ENCODE data around the gene RBM20.
"Not testable (repeated sequence)": the region's sequence is repeated elsewhere in the genome, so short reads cannot be mapped to it uniquely, and the experiment has no call there.

RBM20 gene

DNA sequence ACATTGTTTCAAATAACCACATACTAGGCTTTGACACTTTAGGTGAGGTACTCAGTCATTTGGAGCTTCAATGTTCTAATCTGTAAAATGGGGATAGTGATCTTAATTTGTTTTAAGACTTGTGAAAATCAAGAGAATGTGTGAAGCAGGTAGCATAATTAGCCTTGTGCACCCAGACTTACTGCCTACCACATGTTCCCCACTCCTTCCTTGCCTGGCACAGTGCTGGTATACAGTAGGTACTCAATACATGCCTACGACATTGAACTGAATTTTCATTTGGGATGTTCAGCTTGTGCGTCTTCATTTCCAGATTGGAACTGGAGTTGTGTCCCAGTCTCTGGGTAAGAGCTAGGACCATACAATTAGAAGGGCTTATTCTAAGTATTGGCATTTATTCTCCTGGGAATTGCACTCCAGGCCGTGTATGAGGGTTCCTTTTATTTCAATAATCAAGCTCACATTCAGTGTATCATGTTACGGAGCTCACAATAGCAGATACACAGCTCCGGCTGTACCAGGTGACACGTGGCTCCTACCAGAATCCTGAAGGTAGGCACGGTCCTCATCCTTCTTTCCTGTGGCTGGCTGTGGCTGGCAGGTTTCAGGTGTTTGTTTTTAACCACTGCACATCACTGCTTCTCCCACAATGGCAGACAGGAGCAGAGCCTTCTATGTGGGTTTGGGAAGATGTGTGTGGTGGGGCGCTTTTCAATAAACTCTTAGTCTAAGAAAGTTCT, 118.1 kb downstream of the RBM20 start:
- peaks cover 3% of the 10 kb centered on the region for H3K27me3 Mint-ChIP-seq (ENCODE audit: low read depth)
- TF ChIP-seq, protein P1, sequence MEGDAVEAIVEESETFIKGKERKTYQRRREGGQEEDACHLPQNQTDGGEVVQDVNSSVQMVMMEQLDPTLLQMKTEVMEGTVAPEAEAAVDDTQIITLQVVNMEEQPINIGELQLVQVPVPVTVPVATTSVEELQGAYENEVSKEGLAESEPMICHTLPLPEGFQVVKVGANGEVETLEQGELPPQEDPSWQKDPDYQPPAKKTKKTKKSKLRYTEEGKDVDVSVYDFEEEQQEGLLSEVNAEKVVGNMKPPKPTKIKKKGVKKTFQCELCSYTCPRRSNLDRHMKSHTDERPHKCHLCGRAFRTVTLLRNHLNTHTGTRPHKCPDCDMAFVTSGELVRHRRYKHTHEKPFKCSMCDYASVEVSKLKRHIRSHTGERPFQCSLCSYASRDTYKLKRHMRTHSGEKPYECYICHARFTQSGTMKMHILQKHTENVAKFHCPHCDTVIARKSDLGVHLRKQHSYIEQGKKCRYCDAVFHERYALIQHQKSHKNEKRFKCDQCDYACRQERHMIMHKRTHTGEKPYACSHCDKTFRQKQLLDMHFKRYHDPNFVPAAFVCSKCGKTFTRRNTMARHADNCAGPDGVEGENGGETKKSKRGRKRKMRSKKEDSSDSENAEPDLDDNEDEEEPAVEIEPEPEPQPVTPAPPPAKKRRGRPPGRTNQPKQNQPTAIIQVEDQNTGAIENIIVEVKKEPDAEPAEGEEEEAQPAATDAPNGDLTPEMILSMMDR (IDR thresholded peaks at IDR 0.05; ENCODE audit: unreplicated experiment in 3 of 3), result no peak

DNA sequence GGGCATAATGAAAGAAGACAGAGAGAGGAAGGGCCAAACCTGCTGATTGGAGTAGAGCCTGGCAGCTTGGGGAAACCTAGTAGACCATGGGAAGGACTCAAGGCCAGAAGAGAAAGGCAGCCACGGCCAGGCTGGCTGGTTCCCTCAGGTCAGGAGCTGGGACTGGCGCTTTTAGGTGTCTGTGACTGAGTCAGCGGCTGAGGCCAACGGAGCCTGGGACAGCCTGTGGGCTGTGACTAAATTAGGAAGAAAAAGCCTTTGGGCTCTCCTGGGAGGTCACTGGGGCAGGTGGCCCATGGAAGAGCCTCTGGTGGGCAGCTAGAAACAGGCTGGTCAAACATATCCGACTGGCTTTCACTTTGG, 118.7 kb downstream of the RBM20 start:
- Mint-ChIP-seq H3K27ac (no peak overlapping the region), H3K4me1 (peaks cover 41% of the 10 kb centered on the region), H3K4me3 (no peak overlapping the region), H3K9me3 (no peaks in the 10 kb centered on the region), H3K36me3 (ENCODE audit: low read depth) (no peaks in the 10 kb centered on the region), H3K27me3 (ENCODE audit: low read depth) (peaks cover 3% of the 10 kb centered on the region)
- TF ChIP-seq, protein P1 (IDR thresholded peaks at IDR 0.05; ENCODE audit: unreplicated experiment in 3 of 3), result no peak

More for the DNA sequence above, 118.1 kb downstream of the RBM20 start:
- H3K27ac Mint-ChIP-seq, result no peak overlapping the region
- H3K9me3 Mint-ChIP-seq, result no peaks in the 10 kb centered on the region
- H3K4me1 Mint-ChIP-seq, result peaks cover 42% of the 10 kb centered on the region
- no peaks in the 10 kb centered on the region for H3K36me3 Mint-ChIP-seq (ENCODE audit: low read depth)
- no peak overlapping the region for H3K4me3 Mint-ChIP-seq

DNA sequence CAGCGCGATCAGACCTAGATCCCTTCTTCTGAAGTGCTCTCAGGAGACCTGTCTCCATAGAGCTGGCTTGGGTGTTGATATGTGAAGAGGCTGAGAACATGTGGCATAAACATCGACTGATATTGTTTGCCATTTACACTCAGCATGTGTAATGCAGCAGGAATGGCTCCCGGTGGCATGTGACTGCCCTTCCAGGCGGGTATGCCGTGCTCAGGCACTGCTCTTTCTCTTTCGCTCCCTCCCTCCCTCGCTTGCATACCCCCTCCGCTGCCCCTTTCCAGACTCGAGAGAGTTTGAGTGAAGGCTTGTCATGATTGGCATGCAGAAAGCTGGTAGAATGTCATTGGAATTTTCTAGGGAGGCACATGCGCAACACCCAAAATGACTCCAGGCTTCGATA, 120.2 kb downstream of the RBM20 start:
- peaks cover 3% of the 10 kb centered on the region for H3K27me3 Mint-ChIP-seq (ENCODE audit: low read depth)
- H3K36me3 Mint-ChIP-seq (ENCODE audit: low read depth), result no peaks in the 10 kb centered on the region
- no peak overlapping the region for H3K4me3 Mint-ChIP-seq
- no peaks in the 10 kb centered on the region for H3K9me3 Mint-ChIP-seq
- TF ChIP-seq, protein P1 (IDR thresholded peaks at IDR 0.05; ENCODE audit: unreplicated experiment in 3 of 3), result no peak
- peaks cover 37% of the 10 kb centered on the region for H3K4me1 Mint-ChIP-seq
- H3K27ac Mint-ChIP-seq, result peak overlapping the region in 1 of 3 experiments; percentile 68

DNA sequence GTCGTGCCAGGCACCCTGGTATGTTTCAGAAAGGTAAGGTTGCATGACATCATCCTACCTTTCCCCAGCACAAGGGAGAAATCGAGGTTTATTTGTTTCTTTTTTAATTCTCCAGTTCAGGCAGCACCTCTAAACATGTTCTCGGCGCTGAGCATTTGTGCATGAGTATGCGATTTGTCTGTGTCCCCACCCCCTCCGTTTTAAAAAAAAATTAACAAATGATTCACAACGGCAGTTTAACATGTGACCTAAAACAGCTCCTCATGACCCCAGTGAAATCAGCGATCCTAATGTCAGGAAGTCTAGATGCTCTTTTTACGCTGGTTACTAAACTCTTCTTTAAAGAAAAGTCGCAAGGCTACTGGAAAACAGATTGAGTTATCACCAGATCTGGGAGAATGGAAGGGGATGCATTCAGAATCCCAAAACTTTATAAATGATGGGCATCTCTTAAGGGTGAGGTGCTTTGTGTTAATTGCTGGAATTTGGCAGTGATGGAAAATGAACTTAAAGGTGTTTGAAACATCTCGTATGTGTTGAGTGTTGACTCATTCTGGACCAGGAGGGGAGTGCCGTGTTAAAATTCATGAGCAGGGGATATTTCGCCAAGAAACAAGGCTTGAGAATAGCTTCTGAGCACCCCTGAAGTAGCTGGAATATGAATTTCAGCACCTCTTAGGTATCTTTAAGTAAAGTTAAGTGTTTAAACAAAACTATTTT, 120.8 kb downstream of the RBM20 start:
- TF ChIP-seq, protein P1 (IDR thresholded peaks at IDR 0.05; ENCODE audit: unreplicated experiment in 3 of 3), result no peak
- H3K27me3 Mint-ChIP-seq (ENCODE audit: low read depth), result peaks cover 3% of the 10 kb centered on the region
- H3K36me3 Mint-ChIP-seq (ENCODE audit: low read depth), result no peaks in the 10 kb centered on the region
- H3K4me3 Mint-ChIP-seq, result no peak overlapping the region
- H3K27ac Mint-ChIP-seq, result peak overlapping the region in 1 of 3 experiments; percentile 68
- H3K9me3 Mint-ChIP-seq, result no peaks in the 10 kb centered on the region
- peaks cover 36% of the 10 kb centered on the region for H3K4me1 Mint-ChIP-seq

DNA sequence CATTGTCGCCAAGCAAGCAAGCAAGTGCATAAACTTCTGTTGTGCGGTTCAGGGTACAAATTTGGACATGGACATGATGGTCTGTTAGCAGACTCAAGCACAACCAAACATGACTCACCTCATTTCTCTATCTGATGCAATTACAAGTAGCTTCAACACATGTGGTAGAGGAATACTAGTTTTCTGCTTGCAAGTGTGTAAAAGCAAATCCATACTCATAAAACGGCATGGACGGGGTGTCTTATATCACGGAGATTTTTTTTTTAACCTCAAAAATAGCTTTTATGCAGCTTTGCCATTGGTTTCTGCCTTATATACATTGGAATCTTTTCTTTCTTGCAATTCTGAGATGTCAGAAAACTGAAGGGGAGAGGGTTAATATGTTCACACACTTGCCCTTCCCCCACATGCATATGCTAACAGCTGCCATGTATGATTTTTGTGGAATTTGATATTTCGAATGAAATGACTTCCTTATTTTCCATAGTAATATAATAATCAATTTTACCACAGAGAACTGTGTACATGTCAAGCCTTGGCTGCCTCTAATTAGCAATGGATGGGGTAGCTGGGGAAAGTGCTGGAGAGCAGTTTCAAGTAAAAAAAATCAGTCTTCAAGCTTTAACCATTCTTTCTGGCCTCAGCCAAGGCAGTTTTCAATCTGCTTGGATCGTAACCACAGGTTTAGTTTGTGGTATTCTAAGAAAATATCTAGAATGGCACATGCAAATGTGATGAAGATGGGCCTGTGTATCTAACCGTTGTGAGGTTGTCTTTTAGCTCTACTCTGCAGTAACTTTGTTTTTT, 121.6 kb downstream of the RBM20 start:
- H3K36me3 Mint-ChIP-seq (ENCODE audit: low read depth), result no peaks in the 10 kb centered on the region
- peaks cover 3% of the 10 kb centered on the region for H3K27me3 Mint-ChIP-seq (ENCODE audit: low read depth)
- peak overlapping the region in 1 of 3 experiments; percentile 68 for H3K27ac Mint-ChIP-seq
- no peaks in the 10 kb centered on the region for H3K9me3 Mint-ChIP-seq
- H3K4me1 Mint-ChIP-seq, result peaks cover 36% of the 10 kb centered on the region
- TF ChIP-seq, protein P1 (IDR thresholded peaks at IDR 0.05; ENCODE audit: unreplicated experiment in 3 of 3), result no peak
- H3K4me3 Mint-ChIP-seq, result no peak overlapping the region

DNA sequence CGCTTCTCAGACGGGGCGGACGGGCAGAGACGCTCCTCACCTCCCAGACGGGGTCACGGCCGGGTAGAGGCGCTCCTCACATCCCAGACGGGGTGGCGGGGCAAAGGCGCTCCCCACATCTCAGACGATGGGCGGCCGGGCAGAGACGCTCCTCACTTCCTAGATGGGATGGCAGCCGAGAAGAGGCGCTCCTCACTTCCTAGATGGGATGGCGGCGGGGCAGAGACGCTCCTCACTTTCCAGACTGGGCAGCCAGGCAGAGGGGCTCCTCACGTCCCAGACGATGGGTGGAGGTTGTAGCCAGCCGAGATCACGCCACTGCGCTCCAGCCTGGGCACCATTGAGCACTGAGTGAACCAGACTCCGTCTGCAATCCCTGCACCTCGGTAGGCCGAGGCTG, 123.5 kb downstream of the RBM20 start:
- not testable (repeated sequence) for H3K27ac Mint-ChIP-seq; H3K4me3 Mint-ChIP-seq; H3K36me3 Mint-ChIP-seq (ENCODE audit: low read depth); H3K9me3 Mint-ChIP-seq; H3K27me3 Mint-ChIP-seq (ENCODE audit: low read depth)
- H3K4me1 Mint-ChIP-seq, result peaks cover 33% of the 10 kb centered on the region
